Raji (cell line): ENCODE data around the gene SNCB.

ENCODE experiments used
- POLR2A ChIP-seq: IDR thresholded peaks from 2 replicates; pipeline ENCODE4 v1.6.1; 2011; ENCODE audit warnings: low read depth, low read length, control low read depth; ENCODE audit not compliant: insufficient read depth

The SNCB gene

GRCh38 chr5:176579323-176579722 is 51.0 kb downstream of the SNCB start:
- no peak for TF ChIP-seq POLR2A

- no peak for TF ChIP-seq POLR2A
These were observed 51.9 kb downstream of the SNCB start for GRCh38 chr5:176578391-176578808.

- TF ChIP-seq POLR2A, result no peak
These were observed 52.8 kb downstream of the SNCB start for GRCh38 chr5:176577312-176578176.

GRCh38 chr5:176575488-176576422 is 54.6 kb downstream of the SNCB start:
- no peak for TF ChIP-seq POLR2A

- TF ChIP-seq POLR2A, result no peak
These were observed 55.3 kb downstream of the SNCB start for GRCh38 chr5:176575066-176575465.

- TF ChIP-seq POLR2A, result no peak
These were observed 56.1 kb downstream of the SNCB start for GRCh38 chr5:176574297-176574591.

- TF ChIP-seq POLR2A, result no peak
These were observed 56.6 kb downstream of the SNCB start for GRCh38 chr5:176573564-176574296.
